GM06990 (cell line): Measurements from ENCODE around the gene ZNF593OS.

Source experiments
- DNase-seq: peaks from one replicate; pipeline ENCODE4 v3.0.0-alpha.2; 2011; ENCODE audit not compliant: insufficient read length; ENCODE audit errors: extremely low read depth
- H3K27me3 ChIP-seq: replicated peaks from 2 replicates; pipeline ENCODE4 v1.6.0; 2011; ENCODE audit warnings: low read length; ENCODE audit not compliant: control insufficient read depth, insufficient read depth
- H3K36me3 ChIP-seq: 2 replicates; pipeline ENCODE4 v1.5.1; 2011; ENCODE audit warnings: low read length; ENCODE audit not compliant: control insufficient read depth, insufficient read depth
- H3K4me3 ChIP-seq: replicated peaks from 2 replicates; pipeline ENCODE4 v1.5.1; 2011; ENCODE audit warnings: low read depth, mild to moderate bottlenecking, control low read depth, low read length
- CTCF ChIP-seq: IDR thresholded peaks from 2 replicates; pipeline ENCODE4 v1.5.1; 2011; ENCODE audit warnings: low read length, control low read depth, mild to moderate bottlenecking, inconsistent platforms; ENCODE audit not compliant: insufficient read depth, poor library complexity, severe bottlenecking

The ZNF593OS gene

GRCh38 chr1:26145041-26145959 is 26.3 kb downstream of the ZNF593OS start:
- TF ChIP-seq CTCF: peak; percentile 74
- peak; percentile 51 for DNase-seq
- H3K27me3 ChIP-seq: no peaks in the 10 kb centered on the region; the same call in 1 of the 2 replicates
- no peaks in the 10 kb centered on the region for H3K36me3 ChIP-seq
- no peak overlapping the region for H3K4me3 ChIP-seq

DNA sequence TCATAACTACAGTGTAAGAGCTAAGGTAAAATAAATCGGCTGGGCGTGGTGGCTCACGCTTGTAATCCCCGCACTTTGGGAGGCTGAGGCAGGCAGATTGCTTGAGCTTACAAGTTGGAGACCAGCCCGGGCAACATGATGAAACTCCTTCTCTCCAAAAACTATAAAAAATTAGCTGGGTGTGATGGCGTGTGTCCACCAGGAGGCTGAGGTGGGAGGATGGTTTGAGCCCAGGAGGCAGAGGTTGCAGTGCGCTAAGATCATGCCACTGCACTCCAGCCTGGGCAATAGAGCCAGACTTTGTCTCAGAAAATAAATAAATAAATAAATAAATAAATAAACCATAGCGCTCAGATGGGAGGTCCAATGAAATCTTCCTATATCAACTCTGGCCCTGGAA is 29.5 kb downstream of the ZNF593OS start:
- H3K27me3 ChIP-seq: no peaks in the 10 kb centered on the region
- H3K4me3 ChIP-seq: no peak overlapping the region
- H3K36me3 ChIP-seq: no peaks in the 10 kb centered on the region
- DNase-seq: no peak
- no peak for TF ChIP-seq CTCF

DNA sequence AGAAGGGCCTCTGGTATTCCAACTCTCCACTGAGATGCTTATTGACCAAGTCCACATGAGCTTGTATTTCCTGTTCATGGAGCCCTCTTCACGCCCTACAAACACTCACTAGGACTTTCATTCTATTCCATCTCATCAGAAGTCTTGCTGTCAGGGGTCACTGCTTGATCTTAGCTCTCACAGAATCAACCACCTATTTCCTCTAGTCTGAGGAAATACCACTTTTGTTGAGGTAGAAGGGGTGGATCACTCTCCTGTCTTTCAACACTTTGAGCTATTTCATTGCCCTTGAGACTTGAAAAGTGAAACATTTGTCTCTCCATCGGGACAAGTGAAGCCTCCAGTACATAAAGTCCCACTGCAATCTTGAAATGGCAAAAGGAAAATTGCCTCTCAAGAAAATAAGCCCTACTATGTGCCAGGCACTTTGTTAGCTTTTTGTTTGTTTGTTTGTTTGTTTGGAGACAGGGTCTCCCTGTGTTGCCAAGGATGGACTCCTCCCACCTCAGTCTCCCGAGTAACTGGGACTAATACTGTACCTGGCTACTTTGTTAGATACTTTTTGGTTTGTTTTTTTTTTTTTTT is 32.6 kb downstream of the ZNF593OS start:
- Histone ChIP-seq H3K27me3 (no peaks in the 10 kb centered on the region), H3K36me3 (no peaks in the 10 kb centered on the region), H3K4me3 (no peak overlapping the region)
- TF ChIP-seq CTCF: no peak
- DNase-seq: no peak

GRCh38 chr1:26134466-26134865 is 37.2 kb downstream of the ZNF593OS start:
- Histone ChIP-seq H3K27me3 (no peaks in the 10 kb centered on the region; the same call in 1 of the 2 replicates), H3K4me3 (no peak overlapping the region), H3K36me3 (no peaks in the 10 kb centered on the region)
- TF ChIP-seq CTCF: no peak
- no peak for DNase-seq

GRCh38 chr1:26132834-26133167 is 38.8 kb downstream of the ZNF593OS start:
- no peak for TF ChIP-seq CTCF
- Histone ChIP-seq H3K27me3 (no peaks in the 10 kb centered on the region; the same call in 1 of the 2 replicates), H3K36me3 (no peaks in the 10 kb centered on the region), H3K4me3 (no peak overlapping the region)
- no peak for DNase-seq
